Measurements from ENCODE around the gene NUDC.
"Not testable (repeated sequence)": the region's sequence is repeated elsewhere in the genome, so short reads cannot be mapped to it uniquely, and the experiment has no call there.

Gene NUDC

DNA sequence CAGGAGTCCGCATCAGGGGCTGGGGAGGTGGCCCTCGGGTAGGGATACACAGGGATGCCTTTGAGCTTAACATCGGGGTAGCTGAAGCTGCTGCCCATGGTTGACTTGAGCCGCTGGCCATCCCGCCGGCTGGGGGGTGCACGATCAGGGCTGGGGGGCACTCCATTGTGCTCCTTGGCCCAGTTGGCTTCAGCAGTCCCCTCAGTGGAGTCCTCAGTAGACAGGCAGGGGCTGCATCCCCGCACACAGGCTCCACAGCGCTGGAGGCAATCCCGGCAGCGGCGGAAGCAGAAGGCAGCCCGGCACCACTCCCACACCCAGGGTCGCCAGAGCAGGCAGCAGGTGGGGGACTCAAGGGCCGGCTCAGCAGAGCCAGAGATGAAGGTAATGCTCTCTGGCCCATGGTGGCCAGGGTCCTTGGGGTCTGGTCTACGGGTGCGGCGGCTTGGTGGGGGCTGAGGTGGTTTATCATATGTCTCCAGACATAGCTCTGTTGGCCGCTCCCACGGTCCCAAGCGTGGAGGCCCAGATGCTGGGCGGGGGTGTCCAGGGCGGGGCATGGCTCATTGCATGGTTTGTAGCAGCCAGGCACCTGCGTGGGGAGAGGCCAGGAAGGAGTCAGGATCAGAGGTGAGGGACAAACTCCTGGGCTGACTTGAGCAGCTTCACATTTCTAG is 30.4 kb downstream of the NUDC start:
- no peak for DNase-seq (ENCODE audit: low spot score)

DNA sequence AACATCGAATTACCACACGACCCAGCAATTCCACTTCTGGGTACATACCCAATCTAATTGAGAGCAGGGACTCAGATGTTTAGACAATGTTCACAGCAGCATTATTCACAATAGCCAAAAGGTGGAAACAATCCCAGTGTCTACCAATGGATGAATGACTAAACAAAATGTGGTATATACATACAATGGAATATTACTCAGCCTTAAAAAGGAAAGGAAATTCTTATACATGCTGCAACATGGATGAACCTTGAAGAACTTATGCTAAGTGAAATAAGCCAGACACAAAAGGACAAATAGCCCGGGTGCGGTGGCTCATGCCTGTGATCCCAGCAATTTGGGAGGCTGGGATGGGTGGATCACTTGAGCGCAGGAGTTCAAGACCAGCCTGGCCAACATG is 31.8 kb downstream of the NUDC start:
- no peak for DNase-seq (ENCODE audit: low spot score)

DNA sequence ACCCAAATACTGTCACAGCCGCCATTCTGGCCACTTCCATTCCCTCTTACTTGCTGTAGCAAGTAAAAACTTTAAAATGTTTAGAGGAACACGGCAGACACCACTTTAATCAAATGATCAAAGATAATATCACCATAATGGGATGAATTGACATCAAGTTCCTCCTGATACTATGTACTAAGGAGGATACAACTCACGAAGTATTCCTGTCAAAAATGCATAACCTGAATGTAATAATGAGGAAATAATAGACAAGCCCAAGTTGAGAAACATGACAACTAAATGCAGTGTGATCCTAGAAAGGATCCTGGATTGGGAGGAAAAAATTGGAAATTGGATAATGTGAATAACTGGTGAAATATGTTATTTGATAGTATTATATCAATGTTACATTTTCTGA is 34.8 kb downstream of the NUDC start:
- no peak for DNase-seq (ENCODE audit: low spot score)

DNA sequence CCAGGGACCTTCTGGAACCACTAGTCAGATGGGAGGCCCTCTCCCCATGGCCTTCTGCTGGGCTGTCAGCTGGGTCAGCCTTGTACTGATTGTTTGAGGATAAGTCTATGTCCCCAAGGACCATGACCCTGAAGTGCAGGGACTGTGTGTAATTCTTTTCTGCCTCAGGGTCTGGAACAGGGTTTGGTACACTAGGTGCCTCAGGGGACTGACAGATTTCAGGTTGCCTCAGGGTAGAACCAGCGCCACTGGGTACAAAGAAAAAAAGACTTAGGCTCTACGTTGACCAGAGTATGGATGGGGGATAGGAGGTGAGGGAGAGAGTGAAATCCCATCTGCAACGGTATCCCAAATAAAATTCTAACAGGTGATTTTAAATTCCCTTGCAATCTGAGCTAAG is 35.8 kb downstream of the NUDC start:
- no peak for DNase-seq (ENCODE audit: low spot score)

DNA sequence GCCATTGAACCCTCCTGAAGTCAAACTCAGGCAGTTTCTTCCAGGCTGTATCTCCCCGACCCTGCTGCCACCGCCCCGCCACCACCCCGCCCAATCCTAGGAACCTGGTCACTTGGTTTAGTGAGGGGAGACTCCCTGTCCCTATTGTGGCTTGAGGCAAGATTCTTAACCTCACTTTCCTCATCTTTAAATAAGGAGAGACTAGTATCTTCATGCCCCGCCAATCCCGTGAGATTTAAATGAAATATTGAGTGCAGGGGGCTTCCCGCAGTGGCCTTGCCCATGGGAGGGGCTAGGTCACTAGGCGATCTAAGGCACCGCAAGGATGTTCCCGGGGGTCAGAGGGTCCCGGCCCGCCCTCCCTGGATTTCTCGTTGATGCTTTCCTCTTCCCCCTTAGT is 37.7 kb downstream of the NUDC start:
- no peak for DNase-seq (ENCODE audit: low spot score)

DNA sequence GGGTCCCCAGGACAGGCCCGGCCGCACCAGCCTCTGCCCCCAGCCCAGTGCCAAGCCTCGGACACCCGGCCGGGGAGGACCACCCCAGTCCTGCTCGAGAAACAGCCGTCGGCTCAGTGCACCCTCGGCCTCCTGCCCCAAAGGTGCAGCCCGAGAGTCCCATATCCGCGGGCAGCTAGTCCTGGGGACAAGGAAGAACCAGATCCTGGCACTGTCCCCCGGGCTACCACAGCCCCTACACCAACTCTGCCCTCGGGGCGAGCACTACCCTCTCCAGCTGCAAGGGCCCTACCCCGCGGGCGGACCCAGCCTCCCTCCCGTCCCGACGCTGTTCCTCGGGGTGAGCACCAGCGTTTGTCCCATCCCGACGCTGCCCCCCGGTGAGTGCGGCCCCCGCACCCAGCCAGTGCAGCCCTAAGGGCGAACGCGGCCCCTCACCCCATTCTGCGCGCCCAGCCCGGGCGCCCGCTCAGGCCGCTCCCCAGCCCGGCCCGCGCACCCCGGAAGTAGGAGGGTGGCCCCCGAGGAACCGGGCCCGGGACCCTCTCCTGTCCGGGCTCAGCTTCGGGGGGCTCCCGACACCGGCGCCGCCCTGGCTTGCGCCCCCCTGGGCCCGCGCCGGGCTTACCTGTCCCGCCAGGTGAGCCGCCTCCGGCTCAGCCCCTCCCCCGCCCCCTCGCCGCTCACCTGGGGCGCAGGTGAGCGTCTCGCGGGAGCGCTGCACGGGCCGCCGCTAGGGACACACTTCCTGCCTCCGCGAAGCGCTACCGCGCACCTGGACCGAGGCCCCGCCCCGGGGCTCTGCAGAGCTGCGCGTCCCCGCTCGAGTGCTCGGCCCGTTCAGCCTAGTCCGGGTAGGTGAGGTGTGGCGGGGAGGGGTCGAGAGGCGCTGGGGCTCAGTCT is 38.4 kb downstream of the NUDC start, which contains the start of gene KDF1:
Gene KDF1 (minus strand): TSS at position 747 of the 903 bp plus-strand sequence. CDS start 8,088 bp downstream, outside the sequence.
- no peak for DNase-seq (ENCODE audit: low spot score)

DNA sequence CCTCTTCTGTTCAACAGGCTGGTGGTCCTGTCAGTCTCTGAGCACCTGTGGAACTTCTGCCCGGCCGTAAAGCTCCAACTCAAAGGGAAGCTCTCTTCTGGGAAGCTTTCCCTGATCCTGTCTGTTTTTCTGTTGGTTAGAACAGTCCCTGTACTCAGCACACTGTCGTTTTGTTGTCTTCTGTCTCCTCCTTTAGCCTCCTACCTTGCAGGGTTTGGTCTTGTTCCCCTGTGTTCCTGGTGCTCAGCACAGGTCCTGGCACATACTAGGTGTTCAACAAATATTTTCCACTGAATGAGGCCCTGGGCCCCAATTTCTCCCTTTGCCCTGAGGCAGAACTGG is 39.1 kb downstream of the NUDC start:
- DNase-seq (ENCODE audit: low spot score) = no peak

DNA sequence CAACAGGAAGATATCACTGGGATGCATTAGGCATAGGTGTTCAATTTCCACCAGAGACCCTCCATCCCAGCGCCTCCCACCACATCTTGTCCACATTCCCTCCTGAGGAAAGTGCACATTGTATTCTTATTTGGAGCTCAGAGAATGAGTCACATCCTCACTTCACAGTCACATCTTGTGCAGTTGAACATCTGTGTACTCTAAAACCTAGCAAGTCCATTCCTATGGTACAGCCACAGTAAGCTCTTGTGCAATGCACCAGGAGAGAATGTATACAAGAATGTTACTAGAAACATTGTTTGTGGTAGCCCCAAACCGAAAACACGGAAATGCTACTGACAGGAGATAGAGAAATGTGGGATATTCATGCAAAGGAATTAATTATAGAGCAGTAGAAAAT is 40.3 kb downstream of the NUDC start:
- DNase-seq (ENCODE audit: low spot score) = no peak

DNA sequence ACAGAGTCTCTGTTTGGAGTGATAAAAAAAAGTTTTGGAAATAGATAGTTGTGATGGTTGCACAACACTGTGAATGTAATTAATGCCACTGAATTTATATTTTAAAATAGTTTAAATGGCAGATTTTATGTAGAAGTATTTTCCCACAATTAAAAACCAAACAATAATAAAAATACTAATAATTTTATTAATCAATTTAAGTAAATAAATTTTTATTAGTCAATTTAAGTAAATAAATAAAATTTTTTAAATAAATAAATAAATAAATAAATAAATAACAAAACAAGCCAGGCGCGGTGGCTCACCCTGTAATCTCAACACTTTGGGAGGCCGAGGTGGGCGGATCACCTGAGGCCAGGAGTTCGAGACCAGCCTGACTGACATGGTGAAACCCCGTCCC is 43.7 kb downstream of the NUDC start:
- DNase-seq (ENCODE audit: low spot score) = no peak

DNA sequence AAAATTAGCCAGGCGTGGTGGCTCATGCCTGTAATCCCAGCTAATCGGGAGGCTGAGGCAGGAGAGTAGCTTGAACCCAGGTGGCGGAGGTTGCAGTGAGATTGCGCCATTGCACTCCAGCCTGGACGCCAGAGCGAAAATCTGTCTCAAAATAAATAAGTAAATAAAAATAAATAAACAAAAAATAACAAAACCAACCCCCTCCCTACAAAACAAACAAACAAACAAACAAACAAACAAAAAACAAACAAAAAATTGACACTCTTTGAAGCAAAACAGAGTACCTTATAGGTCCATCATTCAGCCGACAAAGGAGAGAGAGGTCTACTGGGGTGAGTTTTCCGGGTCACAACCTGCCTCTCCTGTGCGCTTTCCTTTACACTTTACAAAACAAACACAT is 44.1 kb downstream of the NUDC start:
- DNase-seq (ENCODE audit: low spot score) = no peak

DNA sequence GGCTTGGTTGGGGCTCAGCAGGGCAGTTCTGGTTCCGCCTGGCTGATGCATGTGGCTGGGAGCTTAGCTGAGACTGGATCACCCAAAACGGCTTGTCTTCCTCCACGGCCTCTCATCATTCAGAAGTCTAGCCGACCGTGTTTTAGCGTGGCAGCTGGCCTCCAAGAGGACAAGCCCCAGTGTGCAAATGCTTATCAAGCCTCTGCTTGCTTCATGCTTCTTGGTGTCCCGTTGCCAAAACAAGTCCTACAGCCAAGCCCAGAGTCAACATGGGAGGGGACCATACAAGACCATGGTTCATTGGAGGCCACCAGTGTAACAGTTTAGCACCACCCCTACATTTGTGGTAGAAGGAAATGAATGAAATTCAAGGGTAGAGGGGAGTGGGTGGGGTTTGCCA is 49.3 kb downstream of the NUDC start:
- DNase-seq (ENCODE audit: low spot score) = no peak

DNA sequence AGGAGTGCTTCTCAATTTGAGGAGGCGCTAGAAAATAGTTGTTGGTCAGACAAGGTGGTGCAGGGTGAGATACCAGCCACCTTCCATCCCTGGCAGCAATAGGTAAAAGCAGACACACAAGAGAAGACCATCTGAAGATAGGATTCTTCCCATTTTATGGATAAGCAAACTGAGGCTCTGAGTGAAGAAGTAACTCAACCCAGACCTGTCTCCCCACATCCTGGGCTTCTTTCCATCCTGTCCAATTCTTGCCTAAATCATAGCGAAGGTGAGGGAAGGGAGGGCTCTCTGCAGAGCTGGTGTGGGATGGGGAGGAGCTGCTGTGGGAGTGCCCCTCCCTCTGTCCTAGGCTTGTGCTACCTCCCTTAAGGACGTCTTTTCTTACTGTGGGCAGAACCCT is 50.0 kb downstream of the NUDC start:
- no peak for DNase-seq (ENCODE audit: low spot score)

DNA sequence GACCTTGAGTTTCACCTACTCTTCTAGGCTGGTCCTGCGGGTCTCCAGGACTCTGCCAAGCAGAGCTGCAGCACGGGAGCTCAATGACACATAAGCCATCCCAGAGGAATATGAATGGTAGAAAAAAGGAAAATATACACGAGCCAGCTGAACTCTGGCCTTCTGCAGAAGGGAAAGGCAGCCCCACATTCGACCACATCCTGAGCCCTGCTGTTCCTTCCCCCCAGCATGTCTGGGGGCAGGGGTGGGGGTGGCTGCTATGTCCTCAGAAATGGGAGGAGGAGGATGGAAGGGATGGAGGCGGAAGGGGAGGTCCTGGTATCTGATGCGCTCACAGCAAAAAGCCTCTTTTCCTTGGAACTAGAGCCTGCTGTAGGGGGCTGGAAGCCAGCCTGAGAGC is 50.8 kb downstream of the NUDC start:
- no peak for DNase-seq (ENCODE audit: low spot score)

DNA sequence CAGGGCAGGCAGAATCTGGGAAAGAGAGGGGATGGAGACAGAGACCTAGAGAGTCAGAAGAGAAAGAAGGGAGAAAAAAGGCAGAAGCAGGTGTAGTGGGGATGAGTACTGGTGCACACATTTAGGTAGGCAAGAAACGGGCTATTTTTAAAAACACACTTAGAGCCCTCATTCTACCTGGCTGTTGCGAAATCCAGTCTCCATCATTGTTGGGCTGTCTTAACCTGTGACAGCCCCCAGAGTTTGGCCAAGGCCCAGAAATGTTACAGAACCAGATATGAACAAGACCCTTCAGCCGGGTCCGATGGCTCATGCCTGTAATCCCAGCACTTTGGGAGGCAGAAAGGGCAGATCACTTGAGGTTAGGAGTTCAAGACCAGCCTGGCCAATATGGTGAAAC is 51.3 kb downstream of the NUDC start:
- DNase-seq (ENCODE audit: low spot score) = no peak

DNA sequence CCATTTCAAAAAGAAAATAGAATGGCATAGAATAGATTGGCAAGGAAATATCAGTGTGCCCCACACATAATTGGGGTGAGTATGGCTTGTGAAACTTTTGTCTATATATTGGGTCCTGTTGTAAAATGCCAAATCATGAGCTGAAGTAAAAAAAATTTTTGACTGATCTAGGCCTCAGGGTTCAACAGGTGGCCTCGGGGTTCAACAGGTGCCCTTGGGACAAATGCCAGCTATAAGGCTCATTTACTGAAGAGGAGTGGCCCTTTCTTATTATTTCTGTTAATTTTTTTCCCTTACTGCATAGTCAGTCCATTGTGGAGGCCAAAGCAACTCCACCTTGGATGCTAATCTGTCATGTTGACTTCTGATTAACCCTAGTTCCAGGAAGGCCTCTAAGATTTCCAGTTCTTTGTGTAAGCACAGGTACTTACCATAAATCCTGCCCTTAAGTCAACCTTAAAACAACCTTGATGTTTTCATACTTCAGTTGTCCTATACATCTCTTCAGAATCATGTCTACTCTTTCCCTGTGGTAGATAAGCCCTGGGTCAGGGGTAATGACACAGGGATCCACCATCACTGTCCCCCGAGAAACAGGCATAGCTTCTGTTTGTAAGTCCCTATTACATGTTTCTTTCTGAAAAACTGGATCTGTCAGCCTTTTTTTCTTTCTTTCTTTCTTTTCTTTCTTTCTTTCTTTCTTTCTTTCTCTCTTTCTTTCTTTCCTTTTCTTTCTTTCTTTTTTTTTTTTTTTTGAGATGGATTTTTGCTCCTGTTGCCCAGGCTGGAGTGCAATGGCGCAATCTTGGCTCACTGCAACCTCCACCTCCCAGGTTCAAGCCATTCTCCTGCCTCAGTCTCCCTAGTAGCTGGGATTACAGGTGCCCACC is 55.3 kb downstream of the NUDC start:
- no peak for DNase-seq (ENCODE audit: low spot score)

DNA sequence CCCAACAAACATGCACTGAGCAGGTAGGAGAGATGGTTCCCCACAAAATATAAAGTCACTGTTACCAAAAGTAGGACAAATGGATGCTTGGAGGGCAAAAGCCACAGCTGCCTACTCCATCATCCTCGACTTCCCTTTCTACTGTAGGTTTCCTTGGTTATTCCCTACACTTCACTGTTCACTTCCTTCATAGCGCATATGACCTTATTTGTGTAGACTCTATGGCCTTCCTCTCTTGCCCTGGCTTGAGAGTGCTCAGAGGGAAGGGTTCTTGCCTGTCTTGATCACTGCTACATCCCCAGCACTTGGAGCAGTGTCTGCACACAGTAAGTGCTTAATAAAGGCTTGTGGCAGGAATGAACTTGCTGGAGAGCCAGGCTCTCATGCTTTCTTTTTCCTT is 57.4 kb downstream of the NUDC start:
- no peak for DNase-seq (ENCODE audit: low spot score)

DNA sequence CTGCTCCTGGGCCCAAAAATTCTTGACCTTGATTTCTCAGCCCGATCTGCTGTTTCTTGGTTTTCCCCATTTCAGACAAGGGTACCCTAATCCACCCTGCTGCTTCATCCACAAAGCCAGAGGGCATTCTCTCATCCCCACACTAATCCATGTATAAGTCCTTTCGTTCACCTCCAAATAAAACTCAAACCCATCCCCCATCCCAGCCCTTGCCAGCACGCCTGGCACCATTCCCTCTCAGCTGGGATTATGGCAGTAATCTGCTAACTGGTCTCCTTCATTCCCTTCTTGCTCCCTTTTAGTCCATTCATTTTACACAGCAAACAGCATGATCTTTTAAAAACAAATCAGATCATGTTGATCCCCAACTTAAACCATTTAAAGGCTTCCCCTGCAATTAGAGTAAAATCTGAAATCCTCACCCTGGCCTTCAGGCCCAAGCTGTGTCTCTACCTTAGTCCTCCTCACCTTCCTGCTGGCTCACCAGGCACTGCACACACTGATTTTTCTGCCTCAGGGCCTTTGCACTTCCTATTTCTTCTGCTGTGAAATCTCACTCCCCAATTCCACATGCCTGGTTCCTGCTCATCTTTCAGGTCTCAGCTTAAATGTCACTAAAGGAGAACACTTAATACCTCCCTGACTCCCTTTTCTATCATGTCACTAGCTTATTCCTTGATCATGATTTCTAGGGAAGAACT is 59.8 kb downstream of the NUDC start:
- DNase-seq (ENCODE audit: low spot score) = no peak

DNA sequence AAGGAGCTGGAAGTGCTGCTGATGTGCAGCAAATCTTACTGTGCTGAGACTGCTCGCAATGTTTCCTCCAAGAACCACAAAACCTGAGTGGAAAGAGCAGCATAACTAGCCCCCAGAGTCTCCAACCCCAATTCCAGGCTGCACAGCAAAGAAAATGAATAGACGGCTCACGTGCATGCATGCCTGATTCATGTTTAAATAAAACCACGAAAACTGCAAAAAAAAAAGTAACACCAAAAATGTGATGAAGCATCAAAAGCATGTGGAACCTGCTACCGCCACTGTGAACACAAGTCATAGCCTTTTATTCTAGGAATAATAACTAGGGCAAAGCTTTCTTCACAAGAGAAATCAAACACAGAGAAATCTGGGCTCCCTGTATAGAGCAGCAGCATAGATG is 62.3 kb downstream of the NUDC start:
- DNase-seq (ENCODE audit: low spot score) = no peak

DNA sequence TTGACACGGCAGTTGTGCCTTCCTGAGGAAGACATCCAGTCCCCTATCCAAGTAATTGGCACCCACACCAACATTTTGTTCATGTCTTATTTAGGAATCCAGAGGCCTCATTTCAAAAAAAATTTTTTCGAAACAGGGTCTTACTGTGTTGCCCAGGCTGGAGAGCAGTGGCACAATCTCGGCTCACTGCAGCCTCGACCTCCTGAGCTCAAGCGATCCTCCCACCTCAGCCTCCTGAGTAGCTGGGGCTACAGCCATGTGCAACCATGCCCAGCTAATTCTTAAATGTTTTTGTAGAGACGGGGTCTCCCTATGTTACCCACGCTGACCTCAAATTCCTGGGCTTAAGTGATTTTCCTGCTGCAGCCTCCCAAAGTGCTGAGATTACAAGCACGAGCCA is 62.7 kb downstream of the NUDC start:
- no peak for DNase-seq (ENCODE audit: low spot score)

DNA sequence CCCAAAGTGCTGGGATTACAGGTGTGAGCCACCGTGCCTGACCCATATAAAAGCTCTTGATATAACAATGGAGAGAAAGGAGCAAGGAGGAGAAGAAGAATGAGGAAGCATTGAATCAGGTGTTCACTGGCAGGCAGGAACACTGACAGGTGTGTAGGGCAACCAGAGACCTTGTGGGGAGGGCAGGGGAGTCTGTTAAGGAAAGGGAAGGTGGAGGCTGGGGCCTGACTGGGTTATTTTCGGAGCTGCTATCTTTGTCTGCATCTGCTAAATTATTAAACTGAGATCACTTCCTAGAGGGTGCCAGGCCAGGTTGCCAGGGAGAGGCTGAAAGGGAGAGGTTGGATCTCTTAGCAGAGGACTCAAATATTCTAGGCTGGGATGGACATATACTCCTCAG is 65.1 kb downstream of the NUDC start:
- DNase-seq (ENCODE audit: low spot score) = no peak

DNA sequence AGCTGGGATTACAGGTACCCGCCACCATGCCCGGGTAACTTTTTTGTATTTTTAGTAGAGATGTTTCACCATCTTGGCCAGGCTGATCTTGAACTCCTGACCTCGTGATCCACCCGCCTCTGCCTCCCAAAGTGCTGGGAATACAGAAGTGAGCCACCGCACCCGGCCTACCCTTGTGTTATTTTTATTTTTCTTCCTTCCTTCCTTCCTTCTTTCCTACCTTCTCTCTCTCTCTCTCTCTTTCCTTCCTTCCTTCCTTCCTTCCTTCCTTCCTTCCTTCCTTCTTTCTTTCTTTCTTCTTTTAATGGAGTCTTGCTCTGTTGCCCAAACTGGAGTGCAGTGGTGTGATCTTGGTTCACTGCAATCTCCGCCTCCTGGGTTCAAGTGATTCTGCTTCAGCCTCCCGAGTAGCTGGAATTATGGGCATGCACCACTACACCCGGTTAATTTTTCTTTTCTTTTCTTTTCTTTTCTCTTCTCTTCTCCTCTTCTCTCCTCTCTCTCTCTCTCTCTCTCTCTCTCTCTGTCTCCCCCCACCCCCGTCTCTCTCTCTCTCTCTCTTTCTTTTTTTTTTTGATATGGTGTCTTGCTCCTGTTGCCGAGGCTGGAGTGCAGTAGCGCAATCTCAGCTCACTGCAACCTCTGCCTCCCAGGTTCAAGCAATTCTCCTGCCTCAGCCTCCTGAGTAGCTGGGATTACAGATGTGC is 68.0 kb downstream of the NUDC start:
- DNase-seq (ENCODE audit: low spot score) = not testable (repeated sequence)
